Prostate gland (tissue), 2 donors: ENCODE results near the gene GON7.

Experiments used
- POLR2A ChIP-seq: fragments of 450-650 bp; IDR thresholded peaks from one replicate; pipeline ENCODE4 v1.6.1; 2016; ENCODE audit warnings: antibody characterized with exemption, mild to moderate bottlenecking
- POLR2AphosphoS5 ChIP-seq: sonication (generic); formaldehyde crosslinking; IDR thresholded peaks from one replicate; pipeline ENCODE4 v1.6.1; 2017; ENCODE audit warnings: antibody characterized with exemption
- TF ChIP-seq, protein P1 (sequence below), 4 experiments: fragments of 200-600 bp in 2 of 4; fragments of 450-650 bp in 2 of 4; sonication (generic) in 2 of 4; IDR thresholded peaks; 1 replicate in 3 of 4; 2 replicates in 1 of 4; pipeline ENCODE4 v1.5.1; 2016 to 2019; ENCODE audit warnings: antibody characterized with exemption in 4 of 4, mild to moderate bottlenecking in 2 of 4, moderate library complexity in 2 of 4

- TF ChIP-seq, protein P1, sequence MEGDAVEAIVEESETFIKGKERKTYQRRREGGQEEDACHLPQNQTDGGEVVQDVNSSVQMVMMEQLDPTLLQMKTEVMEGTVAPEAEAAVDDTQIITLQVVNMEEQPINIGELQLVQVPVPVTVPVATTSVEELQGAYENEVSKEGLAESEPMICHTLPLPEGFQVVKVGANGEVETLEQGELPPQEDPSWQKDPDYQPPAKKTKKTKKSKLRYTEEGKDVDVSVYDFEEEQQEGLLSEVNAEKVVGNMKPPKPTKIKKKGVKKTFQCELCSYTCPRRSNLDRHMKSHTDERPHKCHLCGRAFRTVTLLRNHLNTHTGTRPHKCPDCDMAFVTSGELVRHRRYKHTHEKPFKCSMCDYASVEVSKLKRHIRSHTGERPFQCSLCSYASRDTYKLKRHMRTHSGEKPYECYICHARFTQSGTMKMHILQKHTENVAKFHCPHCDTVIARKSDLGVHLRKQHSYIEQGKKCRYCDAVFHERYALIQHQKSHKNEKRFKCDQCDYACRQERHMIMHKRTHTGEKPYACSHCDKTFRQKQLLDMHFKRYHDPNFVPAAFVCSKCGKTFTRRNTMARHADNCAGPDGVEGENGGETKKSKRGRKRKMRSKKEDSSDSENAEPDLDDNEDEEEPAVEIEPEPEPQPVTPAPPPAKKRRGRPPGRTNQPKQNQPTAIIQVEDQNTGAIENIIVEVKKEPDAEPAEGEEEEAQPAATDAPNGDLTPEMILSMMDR (IDR thresholded peaks at IDR 0.05): no peak
- no peak for TF ChIP-seq POLR2AphosphoS5
- TF ChIP-seq POLR2A: no peak
Measured at GRCh38 chr14:93230539-93230938, 23.7 kb upstream of the GON7 start.
